Right cardiac atrium (tissue), 5 donors: ENCODE data around the gene NDUFA12. TPM values are rescaled to one million over a fixed set of nuclear protein-coding genes. Genes with fewer than 3 reads are reported as not detected.
"Not testable (repeated sequence)": the region's sequence is repeated elsewhere in the genome, so short reads cannot be mapped to it uniquely, and the experiment has no call there.

Source experiments
- ATAC-seq, 2 donors: fragments of 200-7000 bp; cut with Tn5 transposase; one replicate each; pipeline versions ENCODE4 v1.8.0 to v1.9.1; 2020; ENCODE audit warnings: moderate library complexity in 2 of 2, mild to moderate bottlenecking in 1 of 2
- DNase-seq, 3 donors: peaks; one replicate each; pipeline ENCODE4 v3.0.0-alpha.2; 2020
- H3K27ac ChIP-seq: one replicate; pipeline ENCODE4 v1.5.1; 2013; ENCODE audit warnings: mild to moderate bottlenecking, low read length, control low read depth, moderate library complexity
- H3K27me3 ChIP-seq: one replicate; pipeline ENCODE4 v1.6.1; 2013; ENCODE audit not compliant: control insufficient read depth, insufficient read depth
- H3K4me1 ChIP-seq: one replicate; pipeline ENCODE4 v1.6.1; 2013; ENCODE audit warnings: low read length; ENCODE audit not compliant: control insufficient read depth, insufficient read depth
- H3K4me3 ChIP-seq: one replicate; pipeline ENCODE4 v1.5.1; 2013; ENCODE audit warnings: low read length, control low read depth
- H3K9me3 ChIP-seq: one replicate; pipeline ENCODE4 v1.6.1; 2013; ENCODE audit warnings: low read length; ENCODE audit not compliant: control insufficient read depth
- WGBS: extraction: QIAGEN DNeasy Blood & Tissue Kit; methylation state at CpG from one replicate; pipeline ENCODE4 v1.1.7; 2013; 5-methylcytosine and 5-hydroxymethylcytosine counted together
- intact Hi-C, 4 donors: fragments of 100-400 bp; cut with DNase I; formaldehyde crosslinking; loops; one replicate each; pipeline versions ENCODE4 v1.11.0 to v1.14.0; 2022 to 2023
- polyA plus RNA-seq: library from polyadenylated mRNA; stranded (reverse); fragments of 200-250 nt; gene quantifications from one replicate; pipeline ENCODE4 v1.2.3, GENCODE V29; 2013
- total RNA-seq, 4 donors: library from RNA; stranded (reverse); fragmentation: NEBNext Ultra II Directional; extraction: Animal tissue kit (Norgen Biotek cat#: 25700); gene quantifications; one replicate each; pipeline ENCODE4 v1.2.1, GENCODE V29; 2021
- donor health status: healthy with polysubstance abuse.
- donor health status: DM: no; HTN: yes; CAD: no.
- donor health status: DM: no; HTN: no; CAD: no.
- donor health status: DM: no; HTN: yes; CAD: no; lungs with severe emphysema.
- donor health status: DM: yes; HTN: yes; CAD: no.

Gene NDUFA12
- total and polyA plus RNA-seq, 5 donors, result 307 to 741 (median 332) TPM

DNA sequence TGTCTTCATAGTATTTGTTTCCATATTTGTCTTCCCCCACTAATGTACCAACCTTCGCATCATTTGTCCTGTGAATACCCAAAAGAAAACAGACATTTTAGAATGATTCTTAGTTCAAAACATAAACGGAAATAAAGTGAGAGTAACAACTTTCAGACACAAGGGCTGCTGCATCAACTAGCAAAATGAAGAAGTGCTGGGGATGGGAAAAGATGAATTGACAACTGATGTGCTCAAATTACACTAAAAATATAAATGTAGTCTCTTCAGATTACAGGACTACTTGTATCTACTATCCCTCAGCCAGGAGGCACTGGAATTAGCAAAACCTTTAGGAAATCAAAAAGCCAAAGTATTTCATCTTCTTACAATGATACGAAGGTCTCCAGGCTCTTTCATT is 743 bp downstream of the NDUFA12 start:
- 27% methylated on average over 3 of the region's 3 CpGs for WGBS
- peak overlapping the region; percentile 80 for H3K4me3 ChIP-seq
- ATAC-seq, result no peak
- H3K27ac ChIP-seq, result peak overlapping the region; percentile 49
- intact Hi-C loops, result no loop called here
- DNase-seq, result no peak
- no peaks in the 10 kb centered on the region for H3K4me1 ChIP-seq
- no peaks in the 10 kb centered on the region for H3K27me3 ChIP-seq
- no peaks in the 10 kb centered on the region for H3K9me3 ChIP-seq

- Histone ChIP-seq H3K4me3 (no peak overlapping the region), H3K9me3 (no peaks in the 10 kb centered on the region), H3K4me1 (no peaks in the 10 kb centered on the region), H3K27me3 (no peaks in the 10 kb centered on the region), H3K27ac (no peak overlapping the region)
- intact Hi-C loops, result no loop called here
- WGBS, result 49% methylated on average over 4 of the region's 4 CpGs
- ATAC-seq (no peak), DNase-seq (no peak)
Observed at GRCh38 chr12:94998326-94998725, 5.2 kb downstream of the NDUFA12 start.

DNA sequence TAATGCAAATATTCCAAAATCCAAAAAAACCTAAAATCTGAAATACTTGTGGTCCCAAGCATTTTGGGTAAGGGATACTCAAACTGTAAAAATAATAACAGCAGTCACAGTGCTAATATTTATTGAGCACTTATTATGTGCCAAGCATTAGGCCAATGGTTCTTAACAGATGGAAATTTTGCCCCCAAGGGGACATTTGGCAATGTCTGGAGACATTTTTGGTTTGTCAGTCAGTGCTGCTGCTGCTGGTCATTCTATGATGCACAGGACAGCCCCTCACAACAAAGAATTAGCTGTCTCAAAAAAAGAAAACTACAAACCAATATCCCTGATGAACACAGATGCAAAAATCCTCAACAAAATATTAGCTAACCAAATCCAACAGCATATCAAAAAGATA is 5.8 kb downstream of the NDUFA12 start:
- H3K27me3 ChIP-seq, result no peaks in the 10 kb centered on the region
- H3K9me3 ChIP-seq, result no peaks in the 10 kb centered on the region
- intact Hi-C loops, result no loop called here
- DNase-seq, result no peak
- H3K27ac ChIP-seq, result no peak overlapping the region
- H3K4me1 ChIP-seq, result no peaks in the 10 kb centered on the region
- no peak for ATAC-seq
- no peak overlapping the region for H3K4me3 ChIP-seq

- Histone ChIP-seq H3K4me1 (no peaks in the 10 kb centered on the region), H3K9me3 (no peaks in the 10 kb centered on the region), H3K4me3 (no peak overlapping the region), H3K27ac (no peak overlapping the region), H3K27me3 (no peaks in the 10 kb centered on the region)
- intact Hi-C loops, result no loop called here
- DNase-seq, result no peak
- WGBS, result 94% methylated on average over 6 of the region's 6 CpGs
- no peak for ATAC-seq
Observed at GRCh38 chr12:94997061-94997460, 6.4 kb downstream of the NDUFA12 start.

GRCh38 chr12:94994312-94994711 is 9.2 kb downstream of the NDUFA12 start:
- 73% methylated on average over 2 of the region's 2 CpGs for WGBS
- intact Hi-C loops, result no loop called here
- Histone ChIP-seq H3K27me3 (no peaks in the 10 kb centered on the region), H3K9me3 (no peaks in the 10 kb centered on the region), H3K4me1 (no peaks in the 10 kb centered on the region), H3K4me3 (no peak overlapping the region), H3K27ac (no peak overlapping the region)
- ATAC-seq, result peak in 1 of 2 donors; percentile 64
- no peak for DNase-seq

DNA sequence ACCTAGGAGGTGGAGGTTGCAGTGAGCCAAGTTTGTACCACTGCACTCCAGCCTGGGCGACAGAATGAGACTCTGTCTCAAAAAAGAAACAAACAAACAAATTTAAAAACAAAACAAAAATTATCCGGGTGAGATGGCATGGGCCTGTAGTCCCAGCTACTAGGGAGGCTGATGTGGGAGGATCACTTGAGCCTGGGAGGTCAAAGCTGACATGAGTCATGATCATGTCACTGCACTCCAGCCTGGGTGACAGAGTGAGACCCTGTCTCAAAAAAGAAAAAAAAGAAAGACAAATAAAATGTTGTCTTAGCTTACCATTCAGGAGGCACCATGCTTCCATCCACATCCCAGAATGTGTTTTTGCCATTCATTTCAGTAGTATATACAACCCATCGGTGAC is 9.6 kb downstream of the NDUFA12 start:
- H3K4me1 ChIP-seq, intact Hi-C loops, H3K27me3 ChIP-seq, DNase-seq, H3K4me3 ChIP-seq, H3K27ac ChIP-seq, H3K9me3 ChIP-seq, ATAC-seq: not testable (repeated sequence)
- 79% methylated on average over 3 of the region's 3 CpGs for WGBS

DNA sequence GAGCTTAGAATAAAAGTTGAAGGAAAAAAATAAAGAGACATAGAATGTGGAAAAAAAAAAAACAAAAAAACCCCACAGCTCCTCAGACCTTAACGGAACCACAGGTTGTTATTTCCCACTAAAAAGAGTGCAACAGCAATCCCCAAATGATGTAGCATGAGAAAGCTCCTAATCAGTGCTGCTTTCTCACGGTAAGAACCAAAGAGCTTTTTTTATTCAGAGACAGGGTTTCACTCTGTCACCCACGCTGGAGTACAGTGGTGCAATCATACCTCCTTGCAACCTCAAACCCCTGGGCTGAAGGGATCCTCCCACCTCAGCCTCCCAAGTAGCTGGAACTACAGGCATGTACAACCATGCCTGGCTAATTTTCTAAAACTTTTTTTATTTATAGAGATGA is 13.3 kb downstream of the NDUFA12 start:
- WGBS, result 87% methylated on average over 3 of the region's 3 CpGs

GRCh38 chr12:94988471-94988870 is 15.0 kb downstream of the NDUFA12 start:
- intact Hi-C loops, result no loop called here
- DNase-seq, result no peak
- Histone ChIP-seq H3K4me3 (no peak overlapping the region), H3K27me3 (no peaks in the 10 kb centered on the region), H3K9me3 (no peaks in the 10 kb centered on the region), H3K4me1 (no peaks in the 10 kb centered on the region), H3K27ac (no peak overlapping the region)
- ATAC-seq, result no peak
- WGBS, result 71% methylated on average over 6 of the region's 6 CpGs

More for the DNA sequence above, 13.3 kb downstream of the NDUFA12 start:
- Histone ChIP-seq H3K4me1 (no peaks in the 10 kb centered on the region), H3K4me3 (no peak overlapping the region), H3K27me3 (no peaks in the 10 kb centered on the region), H3K9me3 (no peaks in the 10 kb centered on the region), H3K27ac (no peak overlapping the region)
- DNase-seq (no peak), ATAC-seq (no peak)
- intact Hi-C loops, result no loop called here

DNA sequence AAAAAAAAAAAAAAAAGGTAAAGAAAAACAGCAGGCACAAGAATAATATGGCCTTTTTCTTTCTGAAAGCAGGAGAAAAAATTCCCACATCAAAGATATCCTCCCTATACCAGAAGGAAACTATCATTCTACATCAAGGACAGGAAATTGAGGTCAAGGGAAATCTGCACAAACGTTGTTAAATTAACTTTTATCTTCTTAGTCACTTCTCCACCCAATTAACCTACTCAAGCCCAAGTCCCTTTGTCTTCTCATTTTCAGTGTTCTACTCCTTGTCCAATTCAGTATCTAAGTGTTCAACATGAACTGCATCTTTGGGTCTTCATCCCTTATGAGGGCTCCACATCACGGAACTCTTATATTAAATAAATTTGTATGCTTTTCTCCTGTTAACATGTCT is 15.7 kb downstream of the NDUFA12 start:
- no peak for ATAC-seq
- Histone ChIP-seq H3K27ac (no peak overlapping the region), H3K27me3 (no peaks in the 10 kb centered on the region), H3K4me3 (no peak overlapping the region), H3K9me3 (no peaks in the 10 kb centered on the region), H3K4me1 (no peaks in the 10 kb centered on the region)
- WGBS, result 51% methylated on average over 2 of the region's 2 CpGs
- no peak for DNase-seq
- intact Hi-C loops, result no loop called here

DNA sequence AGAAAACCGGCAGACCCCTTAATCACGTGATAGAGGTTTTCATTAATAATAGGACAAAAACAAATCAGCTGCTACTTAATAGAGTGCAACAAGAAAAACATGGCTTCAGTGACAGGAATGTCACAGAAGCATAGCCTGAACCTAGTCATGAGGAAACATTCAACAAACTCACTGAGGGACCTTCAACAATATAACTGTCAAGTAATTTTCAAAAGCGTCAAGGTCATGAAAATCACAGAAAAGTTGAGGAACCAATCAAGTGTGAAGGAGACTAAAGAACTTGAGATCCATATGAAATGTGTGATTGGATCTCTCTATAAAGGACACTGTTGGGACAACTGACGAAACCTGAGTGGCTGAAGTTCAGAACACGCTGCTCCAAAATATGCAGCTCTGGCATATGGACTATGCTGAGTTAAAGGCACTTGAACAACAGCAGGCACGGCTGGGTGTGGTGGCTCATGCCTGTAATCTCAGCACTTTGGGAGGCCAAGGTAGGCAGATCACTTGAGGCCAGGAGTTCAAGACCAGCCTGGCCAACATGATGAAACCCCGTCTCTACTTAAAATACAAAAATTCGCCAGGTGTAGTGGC is 16.3 kb downstream of the NDUFA12 start:
- Histone ChIP-seq H3K27me3 (no peaks in the 10 kb centered on the region), H3K4me1 (no peaks in the 10 kb centered on the region), H3K9me3 (no peaks in the 10 kb centered on the region), H3K27ac (no peak overlapping the region), H3K4me3 (no peak overlapping the region)
- intact Hi-C loops, result no loop called here
- no peak for ATAC-seq
- no peak for DNase-seq
- 91% methylated on average over 8 of the region's 8 CpGs for WGBS

GRCh38 chr12:94985099-94985498 is 18.4 kb downstream of the NDUFA12 start:
- intact Hi-C loops, result not testable (repeated sequence)

GRCh38 chr12:94983321-94983720 is 20.2 kb downstream of the NDUFA12 start:
- peak in 1 of 2 donors; percentile 12 for ATAC-seq
- no peak overlapping the region for H3K27ac ChIP-seq
- intact Hi-C loops, result no loop called here

More at GRCh38 chr12:94985099-94985498, 18.4 kb downstream of the NDUFA12 start:
- not testable (repeated sequence) for H3K4me1 ChIP-seq, ATAC-seq, H3K9me3 ChIP-seq, H3K27ac ChIP-seq, DNase-seq, H3K27me3 ChIP-seq, H3K4me3 ChIP-seq
- 86% methylated on average over 9 of the region's 9 CpGs for WGBS

More at GRCh38 chr12:94983321-94983720, 20.2 kb downstream of the NDUFA12 start:
- Histone ChIP-seq H3K27me3 (no peaks in the 10 kb centered on the region), H3K4me3 (no peak overlapping the region), H3K4me1 (peaks cover 2% of the 10 kb centered on the region), H3K9me3 (no peaks in the 10 kb centered on the region)
- no peak for DNase-seq
- 97% methylated on average over 2 of the region's 2 CpGs for WGBS
